Suprapubic skin (tissue), 4 donors: ENCODE measurements around the gene SNX9.

Experiments
- CTCF ChIP-seq, 2 donors: fragments of 200-600 bp in 1 of 2; fragments of 450-650 bp in 1 of 2; sonication (generic) in 1 of 2; IDR thresholded peaks; one replicate each; pipeline ENCODE4 v1.5.1; 2016 to 2019; ENCODE audit warnings: antibody characterized with exemption in 2 of 2, mild to moderate bottlenecking in 1 of 2, moderate library complexity in 1 of 2
- EP300 ChIP-seq: sonication (generic); formaldehyde crosslinking; IDR thresholded peaks from one replicate; pipeline ENCODE4 v1.6.1; 2017; ENCODE audit warnings: antibody characterized with exemption
- POLR2A ChIP-seq, 2 donors: fragments of 450-650 bp; IDR thresholded peaks; one replicate each; pipeline ENCODE4 v1.6.1; 2017; ENCODE audit warnings: antibody characterized with exemption in 2 of 2, mild to moderate bottlenecking in 2 of 2, moderate library complexity in 2 of 2
- POLR2AphosphoS5 ChIP-seq, 3 donors: sonication (generic); formaldehyde crosslinking; IDR thresholded peaks; one replicate each; pipeline ENCODE4 v1.6.1; 2017; ENCODE audit warnings: antibody characterized with exemption in 3 of 3

GRCh38 chr6:157845493-157846259, 22.6 kb downstream of the SNX9 start:
- TF ChIP-seq CTCF (IDR thresholded peaks at IDR 0.05) (no peak), EP300 (no peak), POLR2AphosphoS5 (IDR thresholded peaks at IDR 0.05) (no peak), POLR2A (IDR thresholded peaks at IDR 0.05) (no peak)
